ENCODE results near the gene RPS21. TPM values are rescaled to one million over a fixed set of nuclear protein-coding genes. Genes with fewer than 3 reads are reported as not detected.

The RPS21 gene
- total and polyA plus RNA-seq, 2 of the 4 experiments (the other 2 are of a cell fraction) = 2,710 to 4,298 TPM

- H3K27ac ChIP-seq (ENCODE audit: insufficient read depth, low read length) = no peak overlapping the region
- peak overlapping the region; percentile 28; the same call in 1 of the 2 replicates for H3K4ac ChIP-seq (ENCODE audit: low read depth, low read length)
- H3K79me1 ChIP-seq (ENCODE audit: low read depth in 1 of 2, low read length in 2 of 2) = no peaks in the 10 kb centered on the region
- peak overlapping the region; percentile 58; the same call in 1 of the 2 replicates for H2AK5ac ChIP-seq (ENCODE audit: low read depth, low read length)
- H3K23ac ChIP-seq (ENCODE audit: low read depth, low read length) = no peak overlapping the region
- dilution Hi-C loops (cut with HindIII; ENCODE audit: low sequenced_read_pairs, unreplicated experiment) (no loop called here), in situ Hi-C loops (cut with MboI; ENCODE audit: low sequenced_read_pairs) (no loop called here), intact Hi-C loops (cut with micrococcal nuclease) (no loop called here)
- POLR2A ChIA-PET (ENCODE audit: unreplicated experiment) = interaction anchor here (0.5 kb wide), 1 partner anchor 9 kb away, joined by 3 read pairs; no protein-coding TSS in a partner anchor
- H3K56ac ChIP-seq (ENCODE audit: extremely low read depth, insufficient read depth, low read length) = no peak overlapping the region
- H4K20me1 ChIP-seq (ENCODE audit: insufficient read depth, low read length) = peaks cover 12% of the 10 kb centered on the region
- ATAC-seq (ENCODE audit: low read depth) = no peak
- H2AFZ ChIP-seq (replicated peaks; ENCODE audit: low read length, poor library complexity) = peak overlapping the region; percentile 53
- peaks cover 13% of the 10 kb centered on the region; the same call in 1 of the 2 replicates for H3K9me1 ChIP-seq (ENCODE audit: insufficient read depth, low read length)
- H2BK5ac ChIP-seq (ENCODE audit: low read depth, low read length, poor library complexity, severe bottlenecking) = no peak overlapping the region
- H3K4me2 ChIP-seq (ENCODE audit: low read depth, low read length) = no peak overlapping the region
- H2BK15ac ChIP-seq (ENCODE audit: low read depth, low read length) = no peak overlapping the region
- no peak for DNase-seq
- no peak overlapping the region; the same call in 1 of the 2 replicates for H4K91ac ChIP-seq (ENCODE audit: insufficient read depth, low read depth, low read length)
- 0 out of 4 replicates have a peak overlapping the region, but pooled peaks of 1 of the 2 experiments have one; percentile 19 for H4K8ac ChIP-seq (ENCODE audit: low read depth in 2 of 2, low read length in 2 of 2)
- no peaks in the 10 kb centered on the region for H3K36me3 ChIP-seq (ENCODE audit: control insufficient read depth, insufficient read depth, low read length)
- H3K9ac ChIP-seq (ENCODE audit: low read depth, low read length) = no peak overlapping the region
- CTCF ChIA-PET = interaction anchor here (0.6 kb wide), 1 partner anchor 69 kb away, joined by 3 read pairs; the partner anchor contains the start of gene ADRM1
- no peak overlapping the region for H3K4me3 ChIP-seq (ENCODE audit: insufficient read depth, low read depth, low read length)
- no peak overlapping the region for H4K5ac ChIP-seq (ENCODE audit: low read depth, low read length)
- peak overlapping the region; percentile 88 for H2AK9ac ChIP-seq (replicated peaks; ENCODE audit: low read depth, low read length, poor library complexity)
- no peak overlapping the region for H3K18ac ChIP-seq (ENCODE audit: low read depth, low read length)
- 72% methylated on average over 10 of the region's 18 CpGs; no CpG with 5 or more reads in 1 of the 2 experiments for WGBS, 2 experiments (ENCODE audit: extremely low coverage in 2 of 2, insufficient read length in 1 of 2)
- no peak overlapping the region for H3K14ac ChIP-seq (replicated peaks; ENCODE audit: low read depth, low read length)
- TF ChIP-seq NFE2L2 (IDR thresholded peaks at IDR 0.05; ENCODE audit: low read depth, low read length) (no peak), RCOR1 (IDR thresholded peaks at IDR 0.05; ENCODE audit: insufficient replicate concordance, low read length) (no peak), ELK1 (IDR thresholded peaks at IDR 0.05; ENCODE audit: borderline replicate concordance, low read depth, low read length) (no peak), CTCF (conservative IDR thresholded peaks at IDR 0.05; ENCODE audit: low read depth, low read length) (no peak), POLR2A (IDR thresholded peaks at IDR 0.05; ENCODE audit: low read depth, low read length) (no peak), MAZ (IDR thresholded peaks at IDR 0.05; ENCODE audit: borderline replicate concordance, low read depth, low read length) (no peak), MAFK (IDR thresholded peaks at IDR 0.05; ENCODE audit: low read depth, low read length) (no peak), BHLHE40 (IDR thresholded peaks at IDR 0.05; ENCODE audit: low read depth, low read length) (no peak), FOS (IDR thresholded peaks at IDR 0.05; ENCODE audit: low read depth, low read length) (no peak)
- no TSS peak for BruUV-seq (replicated peaks)
- H2BK120ac ChIP-seq (ENCODE audit: low read depth, low read length) = peak overlapping the region; percentile 29; the same call in 1 of the 2 replicates
- H2BK20ac ChIP-seq (ENCODE audit: low read depth, low read length) = no peak overlapping the region; the same call in 1 of the 2 replicates
- peaks cover 49% of the 10 kb centered on the region for H3K4me1 ChIP-seq (ENCODE audit: control insufficient read depth, insufficient read depth, low read length)
- no peaks in the 10 kb centered on the region for H3K9me3 ChIP-seq (ENCODE audit: control insufficient read depth, insufficient read depth, low read length)
- no peaks in the 10 kb centered on the region for H3K27me3 ChIP-seq (ENCODE audit: control insufficient read depth, insufficient read depth, low read length)
Measured at GRCh38 chr20:62370807-62371587, 15.9 kb upstream of the RPS21 start.

All from IMR-90 (cell line).